Measurements from ENCODE around the gene SPRY4. TPM values are rescaled to one million over a fixed set of nuclear protein-coding genes. Genes with fewer than 3 reads are reported as not detected.

Gene SPRY4
- total and polyA plus RNA-seq, 2 of the 13 experiments (the other 11 are each of a cell fraction or from before 2014, with no cell fraction given): 8.9 to 17.8 TPM

GRCh38 chr5:142280066-142281007 lies 44.5 kb downstream of the SPRY4 start (continued):
- TF ChIP-seq SCMH1 (CRISPR knock-in tag; IDR thresholded peaks at IDR 0.05; ENCODE audit: borderline replicate concordance) (no peak), RFXAP (CRISPR knock-in tag; IDR thresholded peaks at IDR 0.05; ENCODE audit: borderline replicate concordance) (peak; percentile 27; the same call in 1 of the 2 replicates), FOSL2 (CRISPR knock-in tag; IDR thresholded peaks at IDR 0.05) (0 out of 2 replicates have a peak, but pooled peaks have one; percentile 14), NFYC (CRISPR knock-in tag; IDR thresholded peaks at IDR 0.05) (peak; percentile 86), ATF7 (IDR thresholded peaks at IDR 0.05) (no peak), ATF7 (CRISPR knock-in tag; IDR thresholded peaks at IDR 0.05) (no peak), CCAR2 (optimal IDR thresholded peaks at IDR 0.05; ENCODE audit: low read depth, low read length) (no peak), ZNF770 (CRISPR knock-in tag; IDR thresholded peaks at IDR 0.05) (no peak), TCF7 (IDR thresholded peaks at IDR 0.05; ENCODE audit: low read depth) (no peak), ZSCAN21 (CRISPR knock-in tag; IDR thresholded peaks at IDR 0.05; ENCODE audit: borderline replicate concordance) (no peak), ZBTB42 (CRISPR knock-in tag; IDR thresholded peaks at IDR 0.05) (no peak), ZSCAN22 (CRISPR knock-in tag; IDR thresholded peaks at IDR 0.05) (no peak), PBX2 (CRISPR knock-in tag; IDR thresholded peaks at IDR 0.05) (peak; percentile 88), ERF (CRISPR knock-in tag; IDR thresholded peaks at IDR 0.05) (0 out of 2 replicates have a peak, but pooled peaks have one; percentile 25), ZNF7 (CRISPR knock-in tag; IDR thresholded peaks at IDR 0.05) (no peak), TEAD2 (CRISPR knock-in tag; IDR thresholded peaks at IDR 0.05) (no peak), SETDB1 (CRISPR knock-in tag; IDR thresholded peaks at IDR 0.05; ENCODE audit: borderline replicate concordance) (no peak)

Measured in HepG2 (cell line).